Loucy (cell line): Measurements from ENCODE around the gene TAF11L3.
"Not testable (repeated sequence)": the region's sequence is repeated elsewhere in the genome, so short reads cannot be mapped to it uniquely, and the experiment has no call there.

ENCODE experiments used
- H2AFZ ChIP-seq: fragments of 200-600 bp; sonication (generic); 2 replicates; pipeline ENCODE4 v1.6.0; 2016; ENCODE audit warnings: antibody characterized with exemption, mild to moderate bottlenecking, low read length, moderate library complexity
- H3F3A ChIP-seq: fragments of 200-600 bp; 2 replicates; pipeline ENCODE4 v1.6.0; 2016; ENCODE audit warnings: antibody characterized with exemption, low read depth, mild to moderate bottlenecking
- H3K27me3 ChIP-seq: fragments of 200-600 bp; sonication (generic); 2 replicates; pipeline ENCODE4 v1.6.1; 2014; ENCODE audit warnings: low read length, mild to moderate bottlenecking; ENCODE audit not compliant: insufficient read depth, poor library complexity, severe bottlenecking
- H3K36me3 ChIP-seq: fragments of 200-600 bp; sonication (generic); 2 replicates; pipeline ENCODE4 v1.6.1; 2016; ENCODE audit warnings: low read length; ENCODE audit not compliant: insufficient read depth
- H3K4me1 ChIP-seq: fragments of 200-600 bp; sonication (generic); 2 replicates; pipeline ENCODE4 v1.5.1; 2014; ENCODE audit warnings: low read length, mild to moderate bottlenecking; ENCODE audit not compliant: insufficient read depth, poor library complexity, severe bottlenecking
- H3K4me2 ChIP-seq: fragments of 200-600 bp; sonication (generic); 2 replicates; pipeline ENCODE4 v1.6.0; 2014; ENCODE audit warnings: antibody characterized with exemption, low read length, low read depth, mild to moderate bottlenecking; ENCODE audit not compliant: poor library complexity, severe bottlenecking
- H3K4me3 ChIP-seq: fragments of 200-600 bp; sonication (generic); 2 replicates; pipeline ENCODE4 v1.5.1; 2014; ENCODE audit warnings: low read length, mild to moderate bottlenecking, mixed read lengths; ENCODE audit not compliant: poor library complexity, severe bottlenecking
- H3K79me2 ChIP-seq: fragments of 200-600 bp; sonication (generic); 2 replicates; pipeline ENCODE4 v1.6.1; 2014; ENCODE audit warnings: low read length; ENCODE audit not compliant: insufficient read depth
- H3K9ac ChIP-seq: fragments of 200-600 bp; sonication (generic); 2 replicates; pipeline ENCODE4 v1.6.0; 2014; ENCODE audit warnings: mild to moderate bottlenecking, low read depth, low read length, moderate library complexity; ENCODE audit not compliant: poor library complexity, severe bottlenecking
- H3K9me2 ChIP-seq: fragments of 200-600 bp; sonication (generic); replicated peaks from 2 replicates; pipeline ENCODE4 v1.6.1; 2016; ENCODE audit warnings: low read depth, low read length, mixed read lengths
- H3K9me3 ChIP-seq: fragments of 200-600 bp; sonication (generic); 2 replicates; pipeline ENCODE4 v1.6.1; 2014; ENCODE audit warnings: mild to moderate bottlenecking, antibody characterized with exemption, low read length, low read depth; ENCODE audit not compliant: insufficient read depth
- H4K20me1 ChIP-seq: fragments of 200-600 bp; sonication (generic); 2 replicates; pipeline ENCODE4 v1.6.0; 2014; ENCODE audit warnings: antibody characterized with exemption, low read length, mild to moderate bottlenecking; ENCODE audit not compliant: insufficient read depth, poor library complexity, severe bottlenecking
- EZH2phosphoT487 ChIP-seq: fragments of 200-600 bp; IDR thresholded peaks from 2 replicates; pipeline ENCODE4 v1.6.1; 2018; ENCODE audit warnings: antibody characterized with exemption, mild to moderate bottlenecking, moderate library complexity, borderline replicate concordance
- TF ChIP-seq, protein P1 (sequence below): fragments of 200-600 bp; sonication (generic); conservative IDR thresholded peaks from 2 replicates; pipeline ENCODE4 v1.5.1; 2014; ENCODE audit warnings: mild to moderate bottlenecking, antibody characterized with exemption, low read length

The TAF11L3 gene

GRCh38 chr5:17518067-17518466, at the start of gene TAF11L3:
Gene TAF11L3 (plus strand): TSS chr5:17518367.
- not testable (repeated sequence) for H3K4me3 ChIP-seq, H3F3A ChIP-seq, H3K79me2 ChIP-seq, H2AFZ ChIP-seq, H3K4me2 ChIP-seq, H3K9ac ChIP-seq, H3K4me1 ChIP-seq, H3K9me3 ChIP-seq, H3K27me3 ChIP-seq, H3K36me3 ChIP-seq, H3K9me2 ChIP-seq, H4K20me1 ChIP-seq

DNA sequence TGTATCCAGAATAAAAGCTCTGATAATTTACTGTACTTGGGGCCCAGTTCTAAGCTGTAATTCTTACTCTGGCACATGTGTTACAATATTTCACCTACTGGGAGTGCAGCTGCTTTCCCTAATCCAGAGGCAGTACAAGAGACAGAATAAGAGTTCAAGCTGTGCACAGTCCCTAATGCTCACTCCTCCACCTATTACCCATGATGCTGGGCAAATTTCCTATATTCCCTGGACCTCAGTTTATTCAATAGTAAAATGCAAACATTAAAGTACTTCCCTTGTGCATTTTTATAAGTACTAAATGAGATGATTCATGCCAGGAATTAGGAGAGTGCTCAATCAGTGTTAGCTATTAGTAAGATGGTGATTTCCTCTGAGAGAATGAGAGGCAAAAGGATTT, 48.1 kb upstream of the TAF11L3 start:
- no peaks in the 10 kb centered on the region for H3K4me1 ChIP-seq
- H3K4me3 ChIP-seq: no peak overlapping the region
- H3K27me3 ChIP-seq: no peaks in the 10 kb centered on the region
- no peaks in the 10 kb centered on the region for H3K79me2 ChIP-seq
- no peaks in the 10 kb centered on the region for H4K20me1 ChIP-seq
- no peaks in the 10 kb centered on the region for H3K9me2 ChIP-seq
- no peaks in the 10 kb centered on the region for H3K36me3 ChIP-seq
- H3K4me2 ChIP-seq: no peak overlapping the region
- no peak overlapping the region for H3K9ac ChIP-seq
- TF ChIP-seq, protein P1, sequence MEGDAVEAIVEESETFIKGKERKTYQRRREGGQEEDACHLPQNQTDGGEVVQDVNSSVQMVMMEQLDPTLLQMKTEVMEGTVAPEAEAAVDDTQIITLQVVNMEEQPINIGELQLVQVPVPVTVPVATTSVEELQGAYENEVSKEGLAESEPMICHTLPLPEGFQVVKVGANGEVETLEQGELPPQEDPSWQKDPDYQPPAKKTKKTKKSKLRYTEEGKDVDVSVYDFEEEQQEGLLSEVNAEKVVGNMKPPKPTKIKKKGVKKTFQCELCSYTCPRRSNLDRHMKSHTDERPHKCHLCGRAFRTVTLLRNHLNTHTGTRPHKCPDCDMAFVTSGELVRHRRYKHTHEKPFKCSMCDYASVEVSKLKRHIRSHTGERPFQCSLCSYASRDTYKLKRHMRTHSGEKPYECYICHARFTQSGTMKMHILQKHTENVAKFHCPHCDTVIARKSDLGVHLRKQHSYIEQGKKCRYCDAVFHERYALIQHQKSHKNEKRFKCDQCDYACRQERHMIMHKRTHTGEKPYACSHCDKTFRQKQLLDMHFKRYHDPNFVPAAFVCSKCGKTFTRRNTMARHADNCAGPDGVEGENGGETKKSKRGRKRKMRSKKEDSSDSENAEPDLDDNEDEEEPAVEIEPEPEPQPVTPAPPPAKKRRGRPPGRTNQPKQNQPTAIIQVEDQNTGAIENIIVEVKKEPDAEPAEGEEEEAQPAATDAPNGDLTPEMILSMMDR: no peak
- TF ChIP-seq EZH2phosphoT487: no peak
- H3F3A ChIP-seq: no peaks in the 10 kb centered on the region
- 0 out of 2 replicates have a peak, but pooled peaks cover 6% of the 10 kb centered on the region for H3K9me3 ChIP-seq
- no peak overlapping the region for H2AFZ ChIP-seq

GRCh38 chr5:17475064-17475463, 43.1 kb upstream of the TAF11L3 start:
- not testable (repeated sequence) for H4K20me1 ChIP-seq, H2AFZ ChIP-seq, H3K9ac ChIP-seq, H3K36me3 ChIP-seq, H3K9me3 ChIP-seq, H3K79me2 ChIP-seq, H3K4me3 ChIP-seq, H3F3A ChIP-seq, H3K9me2 ChIP-seq, H3K4me1 ChIP-seq, H3K4me2 ChIP-seq, H3K27me3 ChIP-seq

DNA sequence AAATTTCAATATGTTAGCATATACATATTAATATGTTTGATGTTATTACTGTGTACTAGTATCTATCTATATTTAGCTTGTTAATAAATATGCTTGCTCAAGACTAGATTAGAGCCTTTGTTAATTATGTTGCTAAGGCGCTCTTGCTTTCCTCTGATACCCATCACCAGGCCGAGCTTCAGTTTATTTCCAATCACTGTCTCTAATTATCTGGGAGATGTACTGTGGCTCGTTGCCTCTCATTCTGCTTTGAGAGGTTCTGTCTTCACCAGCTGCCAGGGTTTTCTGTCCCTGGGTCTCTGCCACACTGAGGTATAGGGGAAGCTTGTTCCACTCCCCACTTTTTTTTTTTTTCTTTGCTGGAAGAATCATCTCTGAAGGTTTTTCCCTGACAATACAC, 41.1 kb upstream of the TAF11L3 start:
- H3K9me2 ChIP-seq: no peaks in the 10 kb centered on the region
- H3K4me3 ChIP-seq: no peak overlapping the region
- H3F3A ChIP-seq: no peaks in the 10 kb centered on the region
- no peaks in the 10 kb centered on the region for H3K4me1 ChIP-seq
- H3K27me3 ChIP-seq: no peaks in the 10 kb centered on the region
- H3K9ac ChIP-seq: no peak overlapping the region
- H4K20me1 ChIP-seq: no peaks in the 10 kb centered on the region
- H3K79me2 ChIP-seq: no peaks in the 10 kb centered on the region
- no peaks in the 10 kb centered on the region for H3K36me3 ChIP-seq
- no peak overlapping the region for H3K4me2 ChIP-seq
- no peaks in the 10 kb centered on the region for H3K9me3 ChIP-seq
- TF ChIP-seq EZH2phosphoT487: no peak
- TF ChIP-seq, protein P1: no peak
- no peak overlapping the region for H2AFZ ChIP-seq
